Adrenal gland (tissue), 5 donors: ENCODE measurements around the gene G0S2.

Experiments used
- POLR2A ChIP-seq, 2 donors: fragments of 450-650 bp; IDR thresholded peaks; one replicate each; pipeline ENCODE4 v1.6.1; 2017; ENCODE audit warnings: antibody characterized with exemption in 2 of 2, mild to moderate bottlenecking in 2 of 2, moderate library complexity in 1 of 2
- TF ChIP-seq, protein P1 (sequence below), 6 experiments: fragments of 450-650 bp in 4 of 6; fragments of 200-600 bp in 2 of 6; sonication (generic) in 1 of 6; IDR thresholded peaks; 1 replicate in 5 of 6; 2 replicates in 1 of 6; pipeline versions ENCODE4 v1.5.1 to v1.8.0; 2016 to 2021; ENCODE audit warnings: antibody characterized with exemption in 6 of 6, mild to moderate bottlenecking in 2 of 6, moderate library complexity in 1 of 6
- donor health status: DM: no; HTN: no; CAD: no.

DNA sequence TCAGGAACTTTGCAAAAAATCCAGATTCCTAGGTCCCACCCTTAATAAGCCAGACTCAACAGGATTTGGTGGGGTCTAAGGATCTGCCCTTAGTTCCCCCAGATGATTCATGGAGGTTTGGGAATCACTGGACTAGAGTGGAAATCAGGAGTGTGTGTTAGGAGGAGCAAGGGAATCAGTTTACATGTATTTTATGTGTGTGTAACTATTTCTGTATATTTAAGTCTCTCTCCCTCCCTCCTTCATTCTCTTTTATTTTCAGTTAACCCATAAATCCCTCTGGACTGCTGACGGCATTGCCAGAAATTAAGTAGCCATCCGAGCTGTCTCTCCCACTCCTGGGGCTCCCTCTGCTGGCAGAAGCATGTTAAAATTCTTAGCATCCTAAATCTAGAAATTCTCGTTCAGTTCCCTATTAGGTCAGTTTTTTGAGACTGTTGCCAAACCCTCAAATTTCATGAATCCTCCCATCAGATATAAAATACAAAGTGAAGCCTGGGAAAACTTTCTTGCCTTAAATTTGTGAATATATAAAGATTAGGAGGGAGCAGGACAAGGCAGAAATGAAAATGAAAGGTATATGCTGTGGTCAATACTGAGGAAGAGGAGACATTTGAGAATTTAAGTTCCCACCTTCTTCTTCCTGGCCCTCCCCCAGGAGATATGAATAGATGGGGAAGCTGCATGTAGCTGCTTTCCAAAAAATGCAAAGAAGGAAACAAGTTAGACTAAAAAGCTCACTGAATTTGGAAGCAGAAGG lies 17.7 kb downstream of the G0S2 start:
- no peak for TF ChIP-seq POLR2A (IDR thresholded peaks at IDR 0.05)
- TF ChIP-seq, protein P1, sequence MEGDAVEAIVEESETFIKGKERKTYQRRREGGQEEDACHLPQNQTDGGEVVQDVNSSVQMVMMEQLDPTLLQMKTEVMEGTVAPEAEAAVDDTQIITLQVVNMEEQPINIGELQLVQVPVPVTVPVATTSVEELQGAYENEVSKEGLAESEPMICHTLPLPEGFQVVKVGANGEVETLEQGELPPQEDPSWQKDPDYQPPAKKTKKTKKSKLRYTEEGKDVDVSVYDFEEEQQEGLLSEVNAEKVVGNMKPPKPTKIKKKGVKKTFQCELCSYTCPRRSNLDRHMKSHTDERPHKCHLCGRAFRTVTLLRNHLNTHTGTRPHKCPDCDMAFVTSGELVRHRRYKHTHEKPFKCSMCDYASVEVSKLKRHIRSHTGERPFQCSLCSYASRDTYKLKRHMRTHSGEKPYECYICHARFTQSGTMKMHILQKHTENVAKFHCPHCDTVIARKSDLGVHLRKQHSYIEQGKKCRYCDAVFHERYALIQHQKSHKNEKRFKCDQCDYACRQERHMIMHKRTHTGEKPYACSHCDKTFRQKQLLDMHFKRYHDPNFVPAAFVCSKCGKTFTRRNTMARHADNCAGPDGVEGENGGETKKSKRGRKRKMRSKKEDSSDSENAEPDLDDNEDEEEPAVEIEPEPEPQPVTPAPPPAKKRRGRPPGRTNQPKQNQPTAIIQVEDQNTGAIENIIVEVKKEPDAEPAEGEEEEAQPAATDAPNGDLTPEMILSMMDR (IDR thresholded peaks at IDR 0.05), result peak; percentile 75 to 96 (median 88)
